NCI-H2196 treated with DMSO at 0.1 percent for 48 hours (cell line): Measurements from ENCODE around the gene TCHHL1.
A peak's percentile ranks its signal among the peaks of the same experiment; 100 is the strongest.

Experiments
- DNase-seq: peaks from one replicate; lab custom pipeline; 2025; ENCODE audit not compliant: unreplicated experiment; lab: John Stamatoyannopoulos, UW

Gene TCHHL1

GRCh38 chr1:152039886-152040285, 49.0 kb downstream of the TCHHL1 start:
- no peak for DNase-seq

- no peak for DNase-seq
Measured at GRCh38 chr1:152039461-152039860, 49.4 kb downstream of the TCHHL1 start.

- DNase-seq, result no peak
Measured at GRCh38 chr1:152038871-152039270, 50.0 kb downstream of the TCHHL1 start.

GRCh38 chr1:152036267-152037216, 52.3 kb downstream of the TCHHL1 start, which contains the start of gene S100A11:
S100A11 (minus strand) TSS chr1:152037004; CDS start chr1:152036915, 89 bp downstream.
- DNase-seq, result no peak

GRCh38 chr1:152035539-152036266, 53.2 kb downstream of the TCHHL1 start:
- no peak for DNase-seq

- DNase-seq, result peak; percentile 22
Measured at GRCh38 chr1:152034654-152035538, 54.0 kb downstream of the TCHHL1 start.

GRCh38 chr1:152034324-152034653, 54.6 kb downstream of the TCHHL1 start:
- DNase-seq, result no peak
